Measurements from ENCODE around the gene CHD1L. TPM values are rescaled to one million over a fixed set of nuclear protein-coding genes. Genes with fewer than 3 reads are reported as not detected.
A peak's percentile ranks its signal among the peaks of the same experiment; 100 is the strongest.
"Not testable (repeated sequence)": the region's sequence is repeated elsewhere in the genome, so short reads cannot be mapped to it uniquely, and the experiment has no call there.

The CHD1L gene
- total RNA-seq, 1 experiment from 2014 or later, result 40.0 TPM

GRCh38 chr1:147246910-147247655, 4.6 kb downstream of the CHD1L start:
- in situ Hi-C loops (cut with HindIII; ENCODE audit: low pct_unique_long_range_greater_than_20kb, low sequenced_read_pairs), result no loop called here
- no peak for DNase-seq (ENCODE audit: low read depth)

GRCh38 chr1:147247656-147248238, 5.3 kb downstream of the CHD1L start:
- DNase-seq (ENCODE audit: low read depth), result no peak
- in situ Hi-C loops (cut with HindIII; ENCODE audit: low pct_unique_long_range_greater_than_20kb, low sequenced_read_pairs), result no loop called here

- no peak for DNase-seq (ENCODE audit: low read depth)
- in situ Hi-C loops (cut with HindIII; ENCODE audit: low pct_unique_long_range_greater_than_20kb, low sequenced_read_pairs), result no loop called here
Observed at GRCh38 chr1:147252540-147252939, 10.1 kb downstream of the CHD1L start.

- in situ Hi-C loops (cut with HindIII; ENCODE audit: low pct_unique_long_range_greater_than_20kb, low sequenced_read_pairs), result no loop called here
- DNase-seq (ENCODE audit: low read depth), result no peak
Observed at GRCh38 chr1:147260956-147261355, 18.5 kb downstream of the CHD1L start.

- no peak for DNase-seq (ENCODE audit: low read depth)
- in situ Hi-C loops (cut with HindIII; ENCODE audit: low pct_unique_long_range_greater_than_20kb, low sequenced_read_pairs), result no loop called here
Observed at GRCh38 chr1:147264158-147264768, 21.8 kb downstream of the CHD1L start.

- DNase-seq (ENCODE audit: low read depth), result no peak
- in situ Hi-C loops (cut with HindIII; ENCODE audit: low pct_unique_long_range_greater_than_20kb, low sequenced_read_pairs), result no loop called here
Observed at GRCh38 chr1:147266381-147266780, 23.9 kb downstream of the CHD1L start.

GRCh38 chr1:147267711-147268110, 25.2 kb downstream of the CHD1L start:
- DNase-seq (ENCODE audit: low read depth), result no peak
- in situ Hi-C loops (cut with HindIII; ENCODE audit: low pct_unique_long_range_greater_than_20kb, low sequenced_read_pairs), result no loop called here

GRCh38 chr1:147270721-147271120, 28.2 kb downstream of the CHD1L start:
- no peak for DNase-seq (ENCODE audit: low read depth)
- in situ Hi-C loops (cut with HindIII; ENCODE audit: low pct_unique_long_range_greater_than_20kb, low sequenced_read_pairs), result no loop called here

GRCh38 chr1:147272042-147272441, 29.6 kb downstream of the CHD1L start:
- in situ Hi-C loops (cut with HindIII; ENCODE audit: low pct_unique_long_range_greater_than_20kb, low sequenced_read_pairs), result no loop called here
- DNase-seq (ENCODE audit: low read depth), result no peak

- in situ Hi-C loops (cut with HindIII; ENCODE audit: low pct_unique_long_range_greater_than_20kb, low sequenced_read_pairs), result no loop called here
- DNase-seq (ENCODE audit: low read depth), result peak; percentile 45
Observed at GRCh38 chr1:147273409-147274336, 31.2 kb downstream of the CHD1L start.

GRCh38 chr1:147281950-147282349, 39.5 kb downstream of the CHD1L start:
- DNase-seq (ENCODE audit: low read depth), result no peak
- in situ Hi-C loops (cut with HindIII; ENCODE audit: low pct_unique_long_range_greater_than_20kb, low sequenced_read_pairs), result no loop called here

GRCh38 chr1:147283011-147283410, 40.5 kb downstream of the CHD1L start:
- in situ Hi-C loops (cut with HindIII; ENCODE audit: low pct_unique_long_range_greater_than_20kb, low sequenced_read_pairs), result no loop called here
- no peak for DNase-seq (ENCODE audit: low read depth)

GRCh38 chr1:147287133-147287865, 44.8 kb downstream of the CHD1L start:
- in situ Hi-C loops (cut with HindIII; ENCODE audit: low pct_unique_long_range_greater_than_20kb, low sequenced_read_pairs), result no loop called here

GRCh38 chr1:147292012-147292411, 49.5 kb downstream of the CHD1L start:
- DNase-seq (ENCODE audit: low read depth), result peak; percentile 30
- in situ Hi-C loops (cut with HindIII; ENCODE audit: low pct_unique_long_range_greater_than_20kb, low sequenced_read_pairs), result no loop called here

More at GRCh38 chr1:147287133-147287865, 44.8 kb downstream of the CHD1L start:
- DNase-seq (ENCODE audit: low read depth), result peak; percentile 71

- peak; percentile 82 for DNase-seq (ENCODE audit: low read depth)
- in situ Hi-C loops (cut with HindIII; ENCODE audit: low pct_unique_long_range_greater_than_20kb, low sequenced_read_pairs), result no loop called here
Observed at GRCh38 chr1:147292631-147293251, 50.3 kb downstream of the CHD1L start.

GRCh38 chr1:147297438-147297837, 55.0 kb downstream of the CHD1L start:
- in situ Hi-C loops (cut with HindIII; ENCODE audit: low pct_unique_long_range_greater_than_20kb, low sequenced_read_pairs), result no loop called here
- DNase-seq (ENCODE audit: low read depth), result no peak

- DNase-seq (ENCODE audit: low read depth); in situ Hi-C loops (cut with HindIII; ENCODE audit: low pct_unique_long_range_greater_than_20kb, low sequenced_read_pairs): not testable (repeated sequence)
Observed at GRCh38 chr1:147305803-147306202, 63.3 kb downstream of the CHD1L start.

Data from Caki2 (cell line).